Kidney (tissue), 14 donors: ENCODE results near the gene LMO1. TPM values are rescaled to one million over a fixed set of nuclear protein-coding genes. Genes with fewer than 3 reads are reported as not detected.

ENCODE experiments used
- DNase-seq, 5 donors: peaks; one replicate each; pipeline ENCODE4 v3.0.0-alpha.2; 2013 to 2020
- FAIRE-seq: peaks from 2 replicates; lab custom pipeline; 2012; peaks lifted over from hg19 to GRCh38; lab: Jason Lieb, UNC
- H3K27ac ChIP-seq, 2 donors: one replicate each; pipeline ENCODE4 v1.7.0; 2013; ENCODE audit warnings: low read depth in 2 of 2, low read length in 2 of 2, inconsistent platforms in 1 of 2
- H3K27me3 ChIP-seq: one replicate; pipeline ENCODE4 v1.7.1; 2013; ENCODE audit warnings: low read length, inconsistent platforms; ENCODE audit not compliant: control insufficient read depth, insufficient read depth
- H3K36me3 ChIP-seq, 3 donors: one replicate each; pipeline versions ENCODE4 v1.7.0 to v1.7.1; 2013; ENCODE audit warnings: low read length in 3 of 3, control low read depth in 1 of 3, inconsistent platforms in 1 of 3; ENCODE audit not compliant: insufficient read depth in 3 of 3, control insufficient read depth in 2 of 3
- H3K4me1 ChIP-seq, 3 donors: one replicate each; pipeline versions ENCODE4 v1.7.0 to v1.7.1; 2013; ENCODE audit warnings: low read length in 3 of 3, inconsistent platforms in 1 of 3, low read depth in 1 of 3; ENCODE audit not compliant: control insufficient read depth in 2 of 3, insufficient read depth in 2 of 3
- H3K4me3 ChIP-seq, 3 donors: one replicate each; pipeline versions ENCODE4 v1.7.0 to v1.8.1; 2013; ENCODE audit warnings: low read length in 3 of 3, control low read depth in 1 of 3, inconsistent platforms in 1 of 3
- H3K9ac ChIP-seq, 3 donors: one replicate each; pipeline versions ENCODE4 v1.7.0 to v1.7.1; 2013; ENCODE audit warnings: low read length in 3 of 3, control low read depth in 1 of 3, inconsistent platforms in 1 of 3
- H3K9me3 ChIP-seq, 3 donors: one replicate each; pipeline versions ENCODE4 v1.7.0 to v1.7.1; 2013; ENCODE audit warnings: low read length in 3 of 3, control low read depth in 1 of 3, inconsistent platforms in 1 of 3; ENCODE audit not compliant: control insufficient read depth in 2 of 3, insufficient read depth in 1 of 3
- intact Hi-C: fragments of 100-400 bp; cut with DNase I; formaldehyde crosslinking; loops from one replicate; pipeline ENCODE4 v1.11.1; 2022
- polyA plus RNA-seq: library from polyadenylated mRNA; stranded (reverse); fragments of 350-450 nt; fragmentation: Illumina TruSeq; extraction: RNeasy Lipid Tissue Mini Kit (QIAGEN cat#74804); gene quantifications from one replicate; pipeline ENCODE4 v1.2.3, GENCODE V29; 2014; ENCODE audit warnings: low read depth, low replicate concordance; ENCODE audit not compliant: insufficient read depth
- total RNA-seq: library from RNA; stranded (reverse); fragmentation: NEBNext Ultra II Directional; extraction: Animal tissue kit (Norgen Biotek cat#: 25700); gene quantifications from one replicate; pipeline ENCODE4 v1.2.1, GENCODE V29; 2021
- TF ChIP-seq, protein P1 (sequence below): IDR thresholded peaks from 3 replicates; pipeline ENCODE4 v1.5.1; 2012; ENCODE audit warnings: mild to moderate bottlenecking, moderate library complexity, borderline replicate concordance; ENCODE audit not compliant: insufficient read depth; ENCODE audit errors: extremely low read depth
- donor health status: control.
- donor health status: control.
- donor health status: control.
- donor health status: control.
- donor health status: control.
- donor health status: DM: yes; HTN: yes; CAD: no.
- donor health status: Normal renal cell carcinoma (clear cell type).

LMO1 gene
- total and polyA plus RNA-seq, 2 donors from 2014 or later: 0.95 TPM; not detected in 1

DNA sequence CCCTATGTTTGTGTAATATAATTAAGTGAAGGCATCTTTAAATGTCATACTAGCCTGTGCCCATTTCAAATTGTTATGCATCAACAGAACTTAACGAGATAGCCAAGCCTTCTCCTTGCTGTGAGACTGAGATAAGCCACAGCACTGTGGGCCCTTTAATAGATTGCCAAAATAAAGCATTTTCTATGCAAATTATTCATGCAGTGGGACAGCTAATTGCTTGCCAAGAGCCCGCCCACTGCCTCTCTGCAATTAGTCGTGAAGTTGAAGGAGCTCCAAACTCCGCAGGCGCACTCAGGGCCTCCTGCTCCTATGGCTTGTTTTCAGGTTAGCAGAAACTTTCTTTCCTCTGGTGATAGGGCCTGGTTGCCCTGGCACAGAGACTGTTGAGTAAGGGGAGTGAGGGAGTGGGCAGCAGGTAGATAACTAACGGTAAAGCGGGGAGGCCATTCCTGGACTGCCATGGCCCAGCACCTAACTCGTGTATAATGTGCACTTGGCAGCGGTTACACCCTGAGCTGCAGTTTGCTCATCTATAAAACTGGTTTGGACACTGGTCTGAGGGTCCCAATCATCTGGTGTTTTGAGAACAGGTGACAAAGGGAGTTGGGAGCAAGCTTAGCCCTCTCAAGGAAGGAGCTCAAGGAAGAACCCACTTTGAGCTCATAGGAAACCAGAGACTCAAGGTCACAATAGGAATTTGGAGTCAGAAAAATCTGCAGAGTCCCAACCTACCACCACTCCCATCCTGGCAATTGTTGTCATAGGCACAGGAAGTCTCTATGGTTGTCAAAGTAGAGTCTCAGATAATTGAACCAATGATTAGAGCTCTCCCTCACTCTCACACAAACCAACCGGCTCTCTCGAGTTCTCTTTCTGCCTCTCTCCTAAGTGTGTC, 60.9 kb downstream of the LMO1 start:
- Histone ChIP-seq H3K9me3 (no peaks in the 10 kb centered on the region), H3K27me3 (no peaks in the 10 kb centered on the region), H3K4me1 (no peaks in the 10 kb centered on the region), H3K9ac (no peak overlapping the region), H3K36me3 (no peaks in the 10 kb centered on the region), H3K4me3 (no peak overlapping the region), H3K27ac (no peak overlapping the region)
- no peak for DNase-seq
- no peak for FAIRE-seq
- TF ChIP-seq, protein P1, sequence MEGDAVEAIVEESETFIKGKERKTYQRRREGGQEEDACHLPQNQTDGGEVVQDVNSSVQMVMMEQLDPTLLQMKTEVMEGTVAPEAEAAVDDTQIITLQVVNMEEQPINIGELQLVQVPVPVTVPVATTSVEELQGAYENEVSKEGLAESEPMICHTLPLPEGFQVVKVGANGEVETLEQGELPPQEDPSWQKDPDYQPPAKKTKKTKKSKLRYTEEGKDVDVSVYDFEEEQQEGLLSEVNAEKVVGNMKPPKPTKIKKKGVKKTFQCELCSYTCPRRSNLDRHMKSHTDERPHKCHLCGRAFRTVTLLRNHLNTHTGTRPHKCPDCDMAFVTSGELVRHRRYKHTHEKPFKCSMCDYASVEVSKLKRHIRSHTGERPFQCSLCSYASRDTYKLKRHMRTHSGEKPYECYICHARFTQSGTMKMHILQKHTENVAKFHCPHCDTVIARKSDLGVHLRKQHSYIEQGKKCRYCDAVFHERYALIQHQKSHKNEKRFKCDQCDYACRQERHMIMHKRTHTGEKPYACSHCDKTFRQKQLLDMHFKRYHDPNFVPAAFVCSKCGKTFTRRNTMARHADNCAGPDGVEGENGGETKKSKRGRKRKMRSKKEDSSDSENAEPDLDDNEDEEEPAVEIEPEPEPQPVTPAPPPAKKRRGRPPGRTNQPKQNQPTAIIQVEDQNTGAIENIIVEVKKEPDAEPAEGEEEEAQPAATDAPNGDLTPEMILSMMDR: no peak
- intact Hi-C loops: no loop called here

DNA sequence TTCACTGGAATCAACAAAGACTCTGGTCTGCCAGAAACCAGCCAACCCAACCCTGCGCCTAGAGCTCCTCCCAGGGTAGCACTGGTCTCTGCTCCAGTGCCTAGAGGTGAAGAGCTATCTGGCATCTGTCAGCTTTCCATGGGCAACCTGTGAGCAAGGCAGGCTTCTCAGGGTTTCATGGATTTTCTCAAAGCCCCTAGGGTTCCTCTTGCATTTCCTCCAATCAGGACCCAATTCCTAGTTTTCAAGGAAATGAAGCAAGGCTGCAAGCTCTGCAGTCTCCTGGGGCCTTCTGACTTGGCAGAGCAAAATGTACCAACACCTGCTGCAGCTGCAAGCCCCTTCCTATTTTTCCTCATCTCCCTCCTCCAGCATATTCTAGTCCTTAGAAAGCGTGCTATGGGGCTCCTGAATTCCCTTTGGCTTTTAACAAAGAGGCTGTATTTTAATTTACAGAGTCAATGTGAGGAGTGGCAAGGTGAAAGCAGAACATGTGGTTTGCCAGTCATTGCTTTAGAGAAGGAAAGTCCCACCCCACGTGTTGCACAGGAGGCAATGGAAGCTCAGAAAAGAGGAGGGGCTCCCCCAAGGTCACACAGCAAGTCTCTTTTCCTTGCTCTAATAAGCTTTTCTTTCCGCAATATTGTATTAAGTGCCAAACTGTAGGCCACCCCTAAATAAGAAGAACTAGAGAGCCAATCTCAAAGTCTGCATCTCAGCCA, 61.9 kb downstream of the LMO1 start:
- Histone ChIP-seq H3K36me3 (no peaks in the 10 kb centered on the region), H3K9me3 (no peaks in the 10 kb centered on the region), H3K4me1 (no peaks in the 10 kb centered on the region), H3K27me3 (no peaks in the 10 kb centered on the region), H3K4me3 (no peak overlapping the region), H3K27ac (no peak overlapping the region), H3K9ac (no peak overlapping the region)
- no peak for FAIRE-seq
- TF ChIP-seq, protein P1: no peak
- DNase-seq: no peak
- intact Hi-C loops: no loop called here

DNA sequence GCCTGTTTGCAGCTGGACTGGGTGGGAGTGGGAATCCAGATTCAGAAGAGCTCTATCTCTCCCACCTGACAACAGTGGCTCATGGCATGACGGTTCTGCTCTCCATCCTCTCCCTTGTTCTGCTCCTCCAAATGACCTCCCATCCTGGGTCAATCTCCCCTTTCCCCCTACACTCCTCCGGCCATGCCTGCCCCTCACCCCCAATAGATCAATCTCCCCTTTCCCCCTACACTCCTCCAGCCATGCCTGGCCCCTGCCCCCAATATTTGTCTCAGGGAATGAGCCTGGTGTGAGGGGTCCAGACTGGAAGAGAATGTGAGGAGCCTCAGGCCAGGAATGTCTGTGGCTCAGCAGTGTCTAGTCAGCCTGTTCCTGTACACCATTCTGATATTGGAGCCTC, 64.0 kb downstream of the LMO1 start:
- no peak for FAIRE-seq
- Histone ChIP-seq H3K36me3 (no peaks in the 10 kb centered on the region), H3K4me3 (no peak overlapping the region), H3K27ac (no peak overlapping the region), H3K4me1 (no peaks in the 10 kb centered on the region), H3K9ac (no peak overlapping the region), H3K27me3 (no peaks in the 10 kb centered on the region), H3K9me3 (no peaks in the 10 kb centered on the region)
- TF ChIP-seq, protein P1: no peak
- intact Hi-C loops: no loop called here
- no peak for DNase-seq
